HS-27A (cell line): ENCODE data around the gene HSD17B7.

Experiments used
- DNase-seq: peaks from one replicate; pipeline ENCODE4 v3.0.0-alpha.2; 2012; ENCODE audit warnings: low read depth, missing footprints

The HSD17B7 gene

DNA sequence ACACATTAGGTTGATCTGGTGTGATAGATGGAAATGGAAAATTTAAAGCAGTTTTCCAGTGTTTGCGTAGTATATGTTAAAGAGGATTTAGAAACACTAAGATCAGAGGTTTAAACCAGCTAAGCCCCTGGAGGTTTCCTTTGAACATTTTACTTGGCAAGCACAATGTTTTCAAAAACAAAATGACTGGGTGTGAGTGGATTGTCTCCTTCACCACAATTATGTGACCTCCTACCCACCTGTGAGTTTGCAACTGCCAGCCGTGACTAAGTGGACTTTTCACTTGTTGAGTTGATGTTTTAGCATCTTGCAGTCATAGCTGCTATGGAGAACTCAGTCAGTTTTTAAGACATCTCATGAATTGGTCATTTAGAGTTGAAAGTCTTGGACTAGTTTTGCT, 65.8 kb downstream of the HSD17B7 start:
- DNase-seq, result peak; percentile 91

DNA sequence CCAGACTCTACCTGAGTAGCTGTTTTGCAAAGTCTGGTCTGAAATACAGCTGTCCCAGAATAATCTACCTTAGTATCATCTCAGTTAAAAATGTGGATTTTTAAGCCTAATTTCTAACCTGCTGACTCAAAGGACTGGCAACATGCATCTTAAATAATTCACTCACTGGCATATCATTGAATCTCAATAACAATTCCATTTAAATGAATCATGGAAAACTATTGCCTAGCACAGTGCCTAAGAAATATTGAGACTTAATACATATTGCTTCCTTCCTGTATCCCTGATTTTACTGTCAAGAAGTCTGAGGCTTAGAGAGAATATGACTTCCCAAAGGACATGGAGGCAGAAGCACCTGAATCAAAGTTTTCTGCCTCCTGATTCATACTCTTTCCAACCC, 67.3 kb downstream of the HSD17B7 start:
- peak; percentile 58 for DNase-seq

DNA sequence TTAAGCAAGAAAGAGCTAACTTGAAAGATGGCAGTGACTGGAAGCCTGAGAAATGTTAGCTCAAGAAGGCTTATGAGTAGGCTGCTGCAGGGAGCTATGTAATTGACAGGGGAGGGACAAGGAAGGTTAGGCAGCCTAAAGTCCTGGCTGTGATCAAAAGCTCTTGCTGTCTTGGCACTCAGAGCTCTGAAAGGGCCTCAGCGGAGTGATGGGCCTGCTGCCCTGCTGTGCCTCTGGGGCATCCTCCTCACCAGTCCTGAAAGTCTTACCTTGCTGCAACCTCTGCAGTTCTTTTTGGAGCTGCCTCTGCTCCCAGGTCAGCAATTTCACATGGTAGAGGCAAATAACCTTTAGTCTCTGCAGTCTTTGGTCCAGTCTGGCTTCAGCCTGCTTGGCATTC, 68.7 kb downstream of the HSD17B7 start:
- no peak for DNase-seq

DNA sequence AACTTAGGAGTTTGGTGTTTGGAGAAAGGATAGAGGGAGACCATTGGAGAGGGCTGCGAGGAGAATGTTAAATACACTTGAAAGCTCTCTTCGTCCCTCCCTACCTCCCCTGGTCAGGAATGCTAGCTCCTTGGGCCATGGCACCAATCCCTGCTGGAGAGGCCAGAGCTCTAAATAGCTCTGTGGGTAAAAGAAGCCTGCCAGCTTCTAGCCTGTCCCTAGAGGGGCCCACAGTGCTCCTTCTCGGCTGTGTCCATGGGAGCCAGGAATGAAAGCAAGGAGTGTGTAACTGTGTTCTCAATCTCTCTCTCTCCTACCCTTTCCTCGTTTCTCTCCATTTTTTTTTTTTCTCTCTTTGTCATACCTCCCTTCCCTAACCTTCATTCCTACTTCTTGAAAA, 70.6 kb downstream of the HSD17B7 start, which contains the start of gene CCDC190:
CCDC190 (minus strand) TSS at position 75 of the 400 bp plus-strand sequence. CDS start 1,529 bp downstream, outside the sequence.
- DNase-seq, result no peak

DNA sequence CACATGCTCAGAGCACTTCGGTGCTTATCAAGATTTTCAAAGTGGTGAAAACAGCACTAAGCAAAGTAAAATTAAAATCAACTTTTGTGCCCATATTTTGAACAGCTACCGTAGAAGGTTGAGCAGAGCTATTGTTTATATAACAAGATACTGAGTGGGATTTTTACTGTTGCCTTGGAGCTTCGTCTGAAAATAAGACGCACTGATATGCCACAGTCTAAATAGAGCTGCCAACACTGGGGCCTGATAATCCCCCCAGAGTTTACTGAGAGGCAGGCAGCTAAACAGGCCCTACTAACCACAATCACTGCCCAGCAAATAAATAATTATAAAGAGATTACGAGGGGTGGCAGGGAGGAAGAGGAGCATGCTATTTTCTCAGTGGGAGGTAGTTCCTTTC, 71.1 kb downstream of the HSD17B7 start:
- no peak for DNase-seq
